ENCODE data around the gene SLC52A3. TPM values are rescaled to one million over a fixed set of nuclear protein-coding genes. Genes with fewer than 3 reads are reported as not detected.

SLC52A3 gene
- total RNA-seq, 1 donor from 2014 or later = not detected

DNA sequence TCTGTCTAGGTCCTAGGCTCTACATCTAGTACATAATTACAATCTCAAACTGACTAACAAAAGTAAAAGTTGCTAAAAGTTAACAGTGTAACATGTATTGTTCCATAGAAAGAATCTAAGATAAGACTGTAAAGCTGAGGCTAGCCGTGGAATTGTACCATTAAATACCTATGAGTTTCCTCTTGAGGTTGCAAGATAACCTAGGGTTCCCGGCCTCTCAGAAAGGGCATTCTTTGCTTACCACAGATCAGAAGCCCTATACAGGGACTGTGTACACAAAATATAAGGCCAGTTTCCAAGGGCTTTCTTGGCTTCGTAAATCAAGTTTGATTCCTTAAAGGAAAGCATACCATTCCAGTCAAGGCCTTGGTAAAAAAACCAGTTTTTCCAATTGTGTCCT, 11.5 kb upstream of the SLC52A3 start:
- Mint-ChIP-seq H3K4me3 (no peak overlapping the region), H3K9me3 (no peaks in the 10 kb centered on the region), H3K4me1 (no peaks in the 10 kb centered on the region), H3K27ac (no peak overlapping the region), H3K36me3 (ENCODE audit: low read depth) (no peaks in the 10 kb centered on the region), H3K27me3 (no peaks in the 10 kb centered on the region)
- DNase-seq = no peak
- intact Hi-C loops (cut with micrococcal nuclease) = no loop called here

DNA sequence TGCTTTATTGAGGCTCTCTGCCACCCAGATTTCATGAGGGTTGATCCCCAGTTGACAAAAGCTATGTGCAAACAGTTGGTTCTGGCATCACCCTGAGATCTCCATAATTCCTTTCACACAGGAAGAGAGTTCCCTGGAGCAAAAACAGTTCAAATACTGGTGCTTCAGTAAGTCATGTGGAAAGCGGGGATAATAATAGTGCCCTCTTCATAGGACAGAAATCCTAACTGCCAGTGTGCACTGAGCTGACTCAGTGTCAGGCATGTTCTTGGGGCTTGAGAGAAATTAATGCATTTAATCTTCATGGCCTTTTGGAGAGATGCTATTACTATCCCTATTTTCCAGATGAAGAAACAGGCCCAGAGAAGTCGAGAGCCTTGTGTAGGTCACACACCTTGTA, 7.9 kb upstream of the SLC52A3 start:
- no peaks in the 10 kb centered on the region for H3K27me3 Mint-ChIP-seq
- no peaks in the 10 kb centered on the region for H3K36me3 Mint-ChIP-seq (ENCODE audit: low read depth)
- no peak for DNase-seq
- intact Hi-C loops (cut with micrococcal nuclease) = no loop called here
- no peaks in the 10 kb centered on the region for H3K9me3 Mint-ChIP-seq
- H3K4me1 Mint-ChIP-seq = no peaks in the 10 kb centered on the region
- H3K27ac Mint-ChIP-seq = no peak overlapping the region
- H3K4me3 Mint-ChIP-seq = no peak overlapping the region

DNA sequence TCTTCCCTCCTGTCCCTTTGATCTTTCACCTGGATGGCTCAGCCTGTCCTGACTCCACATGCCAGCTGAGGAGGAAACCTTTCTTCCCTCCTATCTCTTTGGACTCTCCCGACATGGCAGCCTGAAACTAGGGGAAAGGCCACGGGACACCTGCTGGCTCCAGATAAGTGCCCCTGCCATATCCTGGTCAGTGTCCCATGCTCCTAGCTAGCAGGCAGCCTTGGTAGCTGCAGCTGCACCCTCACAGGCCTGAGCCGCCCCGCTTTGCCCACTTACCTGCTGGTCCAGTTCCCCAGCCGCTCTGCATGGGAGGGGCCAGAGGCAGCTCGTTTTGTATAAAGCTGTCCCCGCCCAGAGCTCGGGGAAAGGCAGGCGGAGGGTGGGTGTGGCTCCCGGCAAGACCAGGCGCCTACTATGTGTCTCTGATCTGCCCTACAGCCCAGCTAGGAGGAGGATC, 7.4 kb upstream of the SLC52A3 start:
- Mint-ChIP-seq H3K4me1 (no peaks in the 10 kb centered on the region), H3K4me3 (no peak overlapping the region), H3K9me3 (no peaks in the 10 kb centered on the region), H3K27ac (no peak overlapping the region), H3K36me3 (ENCODE audit: low read depth) (no peaks in the 10 kb centered on the region), H3K27me3 (no peaks in the 10 kb centered on the region)
- no peak for DNase-seq
- intact Hi-C loops (cut with micrococcal nuclease) = no loop called here

DNA sequence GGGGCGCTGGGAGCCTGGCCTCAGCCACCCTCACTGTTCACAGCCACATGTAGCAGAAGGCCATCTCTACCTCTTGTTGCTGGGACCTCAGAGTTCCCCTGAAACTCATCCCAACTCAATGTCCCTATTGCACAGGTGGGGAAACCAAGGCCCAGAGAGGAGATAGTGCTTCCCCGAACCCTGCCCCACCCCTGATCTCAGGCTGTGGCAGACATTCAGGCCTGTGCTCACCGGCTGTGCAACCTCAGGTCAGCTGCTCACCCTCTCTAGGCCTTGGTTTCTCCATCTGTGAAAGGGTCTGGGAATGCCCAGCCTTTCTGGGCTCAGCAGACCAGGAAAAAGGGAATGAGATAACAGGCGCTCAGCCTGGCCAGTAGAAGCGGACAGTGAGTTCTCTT, 6.4 kb upstream of the SLC52A3 start:
- H3K4me3 Mint-ChIP-seq = no peak overlapping the region
- no peaks in the 10 kb centered on the region for H3K4me1 Mint-ChIP-seq
- no peaks in the 10 kb centered on the region for H3K9me3 Mint-ChIP-seq
- no peaks in the 10 kb centered on the region for H3K36me3 Mint-ChIP-seq (ENCODE audit: low read depth)
- no peak for DNase-seq
- no peaks in the 10 kb centered on the region for H3K27me3 Mint-ChIP-seq
- no peak overlapping the region for H3K27ac Mint-ChIP-seq
- intact Hi-C loops (cut with micrococcal nuclease) = no loop called here

DNA sequence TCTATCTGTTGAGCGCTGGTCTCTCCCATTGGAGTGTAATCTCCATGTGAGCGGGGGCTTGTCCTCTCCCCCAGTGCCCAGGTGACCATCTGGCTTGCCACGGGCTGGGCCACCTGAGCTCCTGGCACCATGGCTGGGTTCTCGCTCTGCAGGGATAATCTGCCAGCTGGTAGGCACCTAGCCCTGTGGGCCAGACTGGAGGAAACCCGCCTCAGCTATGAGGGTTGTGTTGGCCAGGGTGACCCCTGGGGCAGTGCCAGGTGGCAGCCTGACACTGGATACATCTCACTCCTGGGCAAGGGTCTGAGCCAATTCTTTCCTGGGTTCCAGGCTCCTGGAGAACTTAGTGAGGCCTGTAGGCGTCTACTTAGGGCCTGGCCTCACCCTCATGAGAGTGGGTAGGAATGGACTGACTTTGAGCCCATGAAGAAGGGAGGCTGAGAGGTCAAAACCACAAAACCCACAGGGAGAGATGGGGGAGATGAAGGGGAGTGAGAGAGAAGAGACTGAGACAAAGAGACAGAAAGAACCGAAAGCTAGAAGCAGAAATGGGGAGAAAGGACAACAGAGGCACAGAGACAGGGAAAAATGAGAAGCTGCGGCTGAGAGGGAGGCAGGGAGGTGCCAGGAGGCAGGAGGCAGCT, 5.8 kb upstream of the SLC52A3 start:
- Mint-ChIP-seq H3K27ac (no peak overlapping the region), H3K4me3 (no peak overlapping the region), H3K4me1 (no peaks in the 10 kb centered on the region), H3K36me3 (ENCODE audit: low read depth) (no peaks in the 10 kb centered on the region), H3K9me3 (no peaks in the 10 kb centered on the region), H3K27me3 (no peaks in the 10 kb centered on the region)
- intact Hi-C loops (cut with micrococcal nuclease) = no loop called here
- no peak for DNase-seq

DNA sequence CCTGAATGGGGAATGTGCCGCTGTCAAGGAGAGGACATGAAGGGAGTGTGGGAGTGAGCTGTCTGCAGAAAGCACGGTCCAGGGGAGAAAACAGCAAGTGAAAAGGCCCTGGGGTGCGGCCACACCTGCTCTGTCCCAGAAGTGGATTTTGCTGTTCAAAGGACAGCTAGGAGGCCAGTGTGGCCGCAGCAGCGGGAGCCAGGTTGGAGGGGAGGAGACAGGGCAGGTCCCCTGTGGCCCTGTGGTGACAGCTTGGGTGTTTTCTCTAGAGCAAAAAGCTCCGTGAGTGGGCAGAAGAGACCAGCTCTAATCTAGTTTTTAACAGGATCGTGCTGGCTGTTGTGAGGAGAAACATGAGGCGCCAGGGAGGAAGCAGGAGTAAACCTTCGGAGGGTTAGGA, 4.5 kb upstream of the SLC52A3 start:
- H3K27ac Mint-ChIP-seq = no peak overlapping the region

DNA sequence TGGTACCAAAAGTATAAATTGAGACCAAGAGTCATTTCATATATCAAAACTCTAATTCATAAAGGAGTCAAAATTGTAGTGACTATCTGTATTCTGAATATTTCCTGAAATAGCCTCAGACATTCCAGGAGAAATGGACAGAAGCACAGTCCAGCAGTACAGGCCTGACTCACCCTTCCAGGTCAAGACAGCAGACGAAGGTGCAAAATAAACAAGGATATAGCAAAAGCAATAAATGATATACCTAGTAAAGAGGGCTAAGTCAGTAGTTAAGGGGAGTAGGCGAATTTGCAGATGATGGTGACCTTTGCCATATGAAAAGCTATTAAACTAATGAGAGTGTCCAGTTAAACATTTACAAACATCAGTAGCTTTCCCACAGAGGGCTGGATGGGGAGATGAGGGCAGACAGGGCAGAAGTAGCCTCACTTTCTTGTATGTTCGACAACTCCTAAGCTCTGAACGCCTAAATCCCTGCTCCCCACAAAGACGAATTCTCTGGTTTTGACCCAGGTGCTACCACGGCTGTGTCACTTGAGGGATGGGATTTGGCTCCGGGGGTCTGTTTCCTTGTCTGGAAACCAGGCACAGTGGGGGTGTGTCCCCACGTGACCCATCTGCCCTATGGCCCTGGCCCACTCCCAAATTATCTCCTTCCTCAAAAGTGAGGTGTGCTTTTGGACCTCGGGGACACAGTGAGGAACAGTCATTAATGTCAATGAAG, 3.6 kb upstream of the SLC52A3 start:
- Mint-ChIP-seq H3K27me3 (no peaks in the 10 kb centered on the region), H3K4me3 (no peak overlapping the region), H3K4me1 (no peaks in the 10 kb centered on the region), H3K9me3 (no peaks in the 10 kb centered on the region), H3K27ac (no peak overlapping the region), H3K36me3 (ENCODE audit: low read depth) (no peaks in the 10 kb centered on the region)
- intact Hi-C loops (cut with micrococcal nuclease) = no loop called here
- DNase-seq = no peak

More for the DNA sequence above, 4.5 kb upstream of the SLC52A3 start:
- H3K4me3 Mint-ChIP-seq = no peak overlapping the region
- H3K27me3 Mint-ChIP-seq = no peaks in the 10 kb centered on the region
- no peak for DNase-seq
- no peaks in the 10 kb centered on the region for H3K4me1 Mint-ChIP-seq
- intact Hi-C loops (cut with micrococcal nuclease) = no loop called here
- no peaks in the 10 kb centered on the region for H3K36me3 Mint-ChIP-seq (ENCODE audit: low read depth)
- H3K9me3 Mint-ChIP-seq = no peaks in the 10 kb centered on the region

DNA sequence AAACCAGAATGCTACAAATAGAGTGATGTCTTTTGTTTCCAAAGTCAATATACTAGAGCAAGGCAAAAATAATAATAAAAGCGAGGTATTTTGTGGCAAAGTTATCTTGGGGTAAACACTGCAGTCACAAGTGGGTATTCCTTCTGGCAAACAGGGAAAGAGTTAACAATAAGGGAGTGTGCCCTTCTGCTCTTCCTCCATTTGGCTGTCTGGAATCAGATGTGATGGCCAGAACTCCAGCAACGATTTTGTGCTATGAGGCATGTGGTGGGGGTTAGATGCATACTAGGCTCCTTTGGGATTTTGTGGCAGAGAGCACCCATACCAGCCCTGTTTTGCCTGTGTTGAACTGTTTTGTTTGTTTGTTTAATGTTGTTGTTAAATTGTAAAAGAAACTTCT, 2.4 kb upstream of the SLC52A3 start:
- H3K27me3 Mint-ChIP-seq = no peaks in the 10 kb centered on the region
- no peaks in the 10 kb centered on the region for H3K36me3 Mint-ChIP-seq (ENCODE audit: low read depth)
- no peak overlapping the region for H3K27ac Mint-ChIP-seq
- H3K4me1 Mint-ChIP-seq = no peaks in the 10 kb centered on the region
- DNase-seq = no peak
- no peak overlapping the region for H3K4me3 Mint-ChIP-seq
- no peaks in the 10 kb centered on the region for H3K9me3 Mint-ChIP-seq
- intact Hi-C loops (cut with micrococcal nuclease) = no loop called here

DNA sequence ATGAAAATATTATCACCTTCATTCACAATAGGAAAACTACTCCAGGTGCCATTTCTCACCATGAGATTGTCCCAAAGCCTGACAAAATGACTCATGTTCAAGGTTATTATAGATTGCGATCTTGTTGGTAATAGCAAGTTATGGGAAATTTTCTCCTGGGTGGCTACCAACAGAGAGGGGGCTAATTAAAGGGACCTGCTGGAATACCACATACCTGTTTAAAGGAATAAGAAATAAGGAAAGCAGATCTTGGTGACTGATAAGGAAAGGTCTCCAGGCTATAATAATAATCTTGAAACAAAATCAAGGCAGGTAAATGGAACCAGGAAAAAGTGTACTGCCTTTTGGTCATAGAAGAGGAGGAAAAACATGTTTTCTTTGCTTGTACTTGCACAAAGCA, 1.4 kb downstream of the SLC52A3 start:
- Mint-ChIP-seq H3K4me1 (no peaks in the 10 kb centered on the region), H3K9me3 (no peaks in the 10 kb centered on the region), H3K36me3 (ENCODE audit: low read depth) (no peaks in the 10 kb centered on the region), H3K4me3 (no peak overlapping the region), H3K27ac (no peak overlapping the region), H3K27me3 (no peaks in the 10 kb centered on the region)
- no peak for DNase-seq
- intact Hi-C loops (cut with micrococcal nuclease) = no loop called here

DNA sequence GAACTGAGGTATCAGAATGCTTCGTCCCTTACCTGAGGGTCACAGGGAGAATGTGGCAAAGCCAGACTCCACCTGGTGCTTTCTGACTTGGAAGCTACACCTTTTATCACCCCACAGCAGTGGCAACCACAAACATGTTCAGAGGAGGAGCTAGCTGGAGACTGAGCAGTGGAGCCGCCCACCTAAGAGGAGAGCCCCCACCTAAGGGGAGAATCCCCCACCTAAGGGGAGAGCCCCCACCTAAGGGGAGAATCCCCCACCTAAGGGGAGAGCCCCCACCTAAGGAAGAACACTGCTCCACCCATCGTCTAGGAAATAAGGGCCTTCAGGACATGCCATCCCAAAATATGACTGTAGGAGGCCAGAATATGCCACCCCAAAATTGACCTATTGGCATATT, 4.0 kb downstream of the SLC52A3 start:
- intact Hi-C loops (cut with micrococcal nuclease) = no loop called here
- H3K4me1 Mint-ChIP-seq = peaks cover 3% of the 10 kb centered on the region
- H3K36me3 Mint-ChIP-seq (ENCODE audit: low read depth) = no peaks in the 10 kb centered on the region
- DNase-seq = no peak
- no peaks in the 10 kb centered on the region for H3K27me3 Mint-ChIP-seq
- H3K4me3 Mint-ChIP-seq = no peak overlapping the region
- no peaks in the 10 kb centered on the region for H3K9me3 Mint-ChIP-seq
- no peak overlapping the region for H3K27ac Mint-ChIP-seq

DNA sequence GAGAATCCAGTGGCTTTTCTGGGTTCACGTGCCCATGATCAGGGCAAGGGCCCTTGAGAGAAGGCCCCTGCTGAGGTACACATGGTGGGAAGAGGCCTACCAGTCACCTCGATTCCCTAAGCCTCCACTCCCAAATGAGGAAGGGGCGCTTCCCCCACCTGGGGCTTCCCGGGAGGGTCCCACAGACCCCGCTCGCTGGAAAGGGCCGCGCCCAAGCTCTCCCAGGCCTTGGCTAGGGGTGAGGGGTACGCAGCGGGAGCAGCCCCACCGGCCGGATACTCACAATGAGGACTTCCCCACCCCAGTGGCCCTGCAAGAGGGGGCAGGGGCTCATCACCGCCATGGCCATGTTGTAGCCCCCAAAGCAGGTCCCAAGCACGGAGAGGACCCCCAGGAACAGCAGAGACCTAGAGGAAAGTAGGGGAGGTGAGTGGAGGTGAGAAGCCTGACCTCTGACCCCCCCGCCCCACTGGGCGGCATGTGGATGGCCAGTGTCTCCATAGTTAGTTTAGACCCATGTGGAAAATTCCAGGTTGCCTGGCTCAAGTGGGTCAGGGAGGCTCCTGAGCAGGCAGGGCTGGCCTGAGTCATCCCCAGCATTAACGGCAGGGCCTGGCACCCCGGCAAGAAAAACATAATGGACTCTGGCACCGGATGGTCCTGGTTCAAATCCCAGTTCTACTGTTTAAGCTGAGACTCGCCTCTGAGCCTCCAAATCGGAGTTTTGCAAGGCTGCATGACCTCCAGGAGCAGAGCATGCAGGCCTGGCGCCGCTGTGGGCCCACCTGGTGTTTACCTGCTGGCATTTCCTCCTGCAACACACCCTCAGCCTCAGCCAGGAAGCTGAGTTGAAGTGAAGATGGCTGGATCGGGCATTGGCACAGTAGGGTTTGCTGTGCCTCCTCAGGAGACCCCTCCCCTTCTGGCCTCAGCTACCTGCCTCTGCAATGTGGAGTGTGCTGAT, 6.6 kb downstream of the SLC52A3 start:
- DNase-seq = no peak
- Mint-ChIP-seq H3K4me3 (no peak overlapping the region), H3K36me3 (ENCODE audit: low read depth) (no peaks in the 10 kb centered on the region), H3K9me3 (no peaks in the 10 kb centered on the region), H3K27ac (no peak overlapping the region), H3K4me1 (peaks cover 5% of the 10 kb centered on the region), H3K27me3 (peaks cover 1% of the 10 kb centered on the region)
- intact Hi-C loops (cut with micrococcal nuclease) = no loop called here

DNA sequence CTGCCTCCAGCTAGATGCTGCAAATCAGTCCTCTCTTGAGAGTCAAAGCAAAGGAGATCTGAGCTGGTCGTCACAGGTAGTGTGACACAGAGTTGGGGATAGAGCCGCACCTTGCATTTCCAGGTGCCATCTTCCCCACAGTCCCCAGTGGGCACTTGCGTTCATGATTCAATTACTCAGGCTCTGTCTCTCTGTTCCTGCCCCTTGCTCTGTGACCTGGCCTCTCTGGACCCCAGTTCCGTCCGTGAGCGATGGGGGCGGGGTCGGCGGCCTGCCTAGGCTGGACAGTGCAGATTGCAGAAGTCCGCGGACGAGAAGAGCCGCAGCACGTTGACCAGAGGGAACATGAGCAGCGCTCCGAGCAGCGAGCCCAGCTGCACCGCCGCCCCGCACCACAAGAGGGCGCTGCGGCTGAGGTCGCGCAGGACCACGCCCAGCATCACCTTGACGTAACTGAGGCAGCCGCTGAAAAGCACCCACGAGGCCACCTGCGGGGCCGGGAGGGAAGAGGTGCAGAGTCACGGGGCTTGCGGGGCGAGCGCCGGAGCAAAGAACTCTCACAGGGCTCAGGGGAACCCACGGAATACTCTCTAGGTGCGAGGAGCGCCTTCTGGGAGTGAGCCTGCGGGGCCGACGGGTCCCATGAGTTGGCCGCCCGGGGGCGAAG, 7.4 kb downstream of the SLC52A3 start:
- no peak overlapping the region for H3K27ac Mint-ChIP-seq
- peaks cover 5% of the 10 kb centered on the region for H3K4me1 Mint-ChIP-seq
- peaks cover 1% of the 10 kb centered on the region for H3K27me3 Mint-ChIP-seq
- H3K36me3 Mint-ChIP-seq (ENCODE audit: low read depth) = no peaks in the 10 kb centered on the region
- intact Hi-C loops (cut with micrococcal nuclease) = no loop called here
- H3K9me3 Mint-ChIP-seq = no peaks in the 10 kb centered on the region
- H3K4me3 Mint-ChIP-seq = no peak overlapping the region
- peak; percentile 81 for DNase-seq

DNA sequence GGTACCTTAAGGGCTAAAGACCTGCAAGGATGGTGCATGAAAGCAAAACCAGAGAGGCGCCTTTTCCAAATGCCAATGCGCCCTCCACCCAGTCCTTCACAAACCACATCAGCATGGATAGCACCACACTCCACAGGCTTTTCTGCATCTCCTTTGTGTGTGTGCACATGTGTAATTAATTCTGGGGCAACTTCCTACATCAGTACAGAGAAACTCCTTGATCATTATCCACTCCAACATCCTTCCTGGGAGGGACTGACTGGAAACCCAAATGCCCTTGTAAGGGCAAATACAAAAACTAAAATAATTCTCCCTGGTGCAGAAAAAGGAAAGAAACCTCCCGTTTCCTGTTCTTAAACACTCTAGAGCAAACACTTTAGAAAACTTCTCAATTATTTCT, 10.8 kb downstream of the SLC52A3 start:
- Mint-ChIP-seq H3K4me1 (peaks cover 5% of the 10 kb centered on the region), H3K4me3 (no peak overlapping the region), H3K27ac (no peak overlapping the region), H3K9me3 (no peaks in the 10 kb centered on the region), H3K27me3 (peaks cover 1% of the 10 kb centered on the region), H3K36me3 (ENCODE audit: low read depth) (no peaks in the 10 kb centered on the region)
- DNase-seq = no peak
- intact Hi-C loops (cut with micrococcal nuclease) = no loop called here

Data from activated CD4-positive, alpha-beta T cell treated with anti-CD3 and anti-CD28 coated beads, Interleukin-2, amount 10 ng/mL, durations not matched to agents 24 days and 14 days (primary cell).